ENCODE data around the gene OGDH. TPM values are rescaled to one million over a fixed set of nuclear protein-coding genes. Genes with fewer than 3 reads are reported as not detected.

The OGDH gene
- total RNA-seq, 2 experiments from 2014 or later = 78.6 to 85.6 TPM

- DNase-seq = no peak
- Mint-ChIP-seq H3K9me3 (no peaks in the 10 kb centered on the region), H3K4me3 (no peak overlapping the region), H3K4me1 (ENCODE audit: low read depth) (peaks cover 14% of the 10 kb centered on the region), H3K27me3 (no peaks in the 10 kb centered on the region), H3K27ac (peak overlapping the region; percentile 17), H3K36me3 (ENCODE audit: low read depth) (peaks cover 53% of the 10 kb centered on the region)
- intact Hi-C loops (cut with micrococcal nuclease) = no loop called here
- ATAC-seq = peak; percentile 49
- TF ChIP-seq, protein P1, sequence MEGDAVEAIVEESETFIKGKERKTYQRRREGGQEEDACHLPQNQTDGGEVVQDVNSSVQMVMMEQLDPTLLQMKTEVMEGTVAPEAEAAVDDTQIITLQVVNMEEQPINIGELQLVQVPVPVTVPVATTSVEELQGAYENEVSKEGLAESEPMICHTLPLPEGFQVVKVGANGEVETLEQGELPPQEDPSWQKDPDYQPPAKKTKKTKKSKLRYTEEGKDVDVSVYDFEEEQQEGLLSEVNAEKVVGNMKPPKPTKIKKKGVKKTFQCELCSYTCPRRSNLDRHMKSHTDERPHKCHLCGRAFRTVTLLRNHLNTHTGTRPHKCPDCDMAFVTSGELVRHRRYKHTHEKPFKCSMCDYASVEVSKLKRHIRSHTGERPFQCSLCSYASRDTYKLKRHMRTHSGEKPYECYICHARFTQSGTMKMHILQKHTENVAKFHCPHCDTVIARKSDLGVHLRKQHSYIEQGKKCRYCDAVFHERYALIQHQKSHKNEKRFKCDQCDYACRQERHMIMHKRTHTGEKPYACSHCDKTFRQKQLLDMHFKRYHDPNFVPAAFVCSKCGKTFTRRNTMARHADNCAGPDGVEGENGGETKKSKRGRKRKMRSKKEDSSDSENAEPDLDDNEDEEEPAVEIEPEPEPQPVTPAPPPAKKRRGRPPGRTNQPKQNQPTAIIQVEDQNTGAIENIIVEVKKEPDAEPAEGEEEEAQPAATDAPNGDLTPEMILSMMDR (IDR thresholded peaks at IDR 0.05) = no peak
- POLR2A ChIA-PET = interaction anchor here (1.3 to 3.4 kb wide), 4 partner anchors 8 to 76 kb away, joined by 5 to 24 read pairs (median 9); partner anchors contain the start of genes DDX56, NUDCD3 and TMED4
- CTCF ChIA-PET = interaction anchor here (0.7 to 3.4 kb wide), 37 partner anchors 9 to 570 kb away, joined by 3 to 32 read pairs (median 4); partner anchors contain the start of genes DDX56, NUDCD3 and TMED4
These were observed 40.5 kb upstream of the OGDH start for GRCh38 chr7:44565795-44566559.

- TF ChIP-seq, protein P1 (IDR thresholded peaks at IDR 0.05) = no peak
- POLR2A ChIA-PET = interaction anchor here (0.6 to 3.4 kb wide), 5 partner anchors 7 to 263 kb away, joined by 3 to 24 read pairs (median 5); partner anchors contain the start of genes DDX56, NUDCD3 and TMED4
- peaks cover 19% of the 10 kb centered on the region for H3K4me1 Mint-ChIP-seq (ENCODE audit: low read depth)
- H3K27me3 Mint-ChIP-seq = no peaks in the 10 kb centered on the region
- CTCF ChIA-PET = interaction anchor here (1.2 to 3.4 kb wide), 5 partner anchors 14 to 325 kb away, joined by 3 to 28 read pairs (median 25); partner anchors contain the start of genes NUDCD3 and TMED4
- H3K9me3 Mint-ChIP-seq = no peaks in the 10 kb centered on the region
- peaks cover 60% of the 10 kb centered on the region for H3K36me3 Mint-ChIP-seq (ENCODE audit: low read depth)
- H3K27ac Mint-ChIP-seq = no peak overlapping the region
- intact Hi-C loops (cut with micrococcal nuclease) = no loop called here
- DNase-seq = no peak
- no peak for ATAC-seq
- no peak overlapping the region for H3K4me3 Mint-ChIP-seq
These were observed 39.7 kb upstream of the OGDH start for GRCh38 chr7:44566680-44567079.

DNA sequence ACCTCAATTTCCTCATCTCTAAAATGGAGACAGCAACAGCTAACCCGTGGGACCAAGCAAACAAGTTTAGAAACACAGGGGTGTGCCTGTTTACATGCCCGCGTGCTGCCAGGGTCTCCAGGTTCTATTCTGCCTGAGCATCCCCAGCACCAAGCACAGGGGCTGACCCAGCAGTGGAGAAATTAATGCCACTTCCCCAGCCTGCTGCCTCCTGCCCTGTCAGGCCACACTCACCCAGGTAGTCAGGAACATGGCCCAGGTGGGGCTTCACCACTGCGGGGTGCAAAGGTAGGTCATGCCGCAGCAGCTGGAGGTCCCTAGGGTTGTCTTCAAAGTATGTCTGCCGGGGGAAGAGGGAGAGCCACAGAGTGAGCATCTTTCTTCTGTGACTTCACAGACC is 38.5 kb upstream of the OGDH start:
- intact Hi-C loops (cut with micrococcal nuclease) = no loop called here

GRCh38 chr7:44568771-44569560 is 37.5 kb upstream of the OGDH start:
- Mint-ChIP-seq H3K27me3 (no peaks in the 10 kb centered on the region), H3K4me1 (ENCODE audit: low read depth) (peaks cover 32% of the 10 kb centered on the region), H3K36me3 (ENCODE audit: low read depth) (peaks cover 80% of the 10 kb centered on the region), H3K9me3 (no peaks in the 10 kb centered on the region), H3K27ac (peak overlapping the region; percentile 6), H3K4me3 (no peak overlapping the region)
- no peak for DNase-seq
- intact Hi-C loops (cut with micrococcal nuclease) = no loop called here
- ChIA-PET POLR2A (interaction anchor here (0.9 to 5.1 kb wide), 4 partner anchors 9 to 80 kb away, joined by 3 to 32 read pairs (median 3); partner anchors contain the start of gene TMED4), CTCF (interaction anchor here (1.8 kb wide), 1 partner anchor 34 kb away, joined by 5 read pairs; no protein-coding TSS in a partner anchor)
- TF ChIP-seq, protein P1 (IDR thresholded peaks at IDR 0.05) = no peak
- ATAC-seq = no peak

More for the DNA sequence above, 38.5 kb upstream of the OGDH start:
- CTCF ChIA-PET = interaction anchor here (0.9 to 3.4 kb wide), 3 partner anchors 20 to 326 kb away, joined by 3 to 28 read pairs (median 5); no protein-coding TSS in a partner anchor
- POLR2A ChIA-PET = interaction anchor here (0.7 to 1.3 kb wide), 4 partner anchors 14 to 298 kb away, joined by 3 read pairs; no protein-coding TSS in a partner anchor
- H3K27ac Mint-ChIP-seq = no peak overlapping the region
- DNase-seq = no peak
- H3K4me1 Mint-ChIP-seq (ENCODE audit: low read depth) = peaks cover 30% of the 10 kb centered on the region
- no peaks in the 10 kb centered on the region for H3K27me3 Mint-ChIP-seq
- TF ChIP-seq, protein P1 (IDR thresholded peaks at IDR 0.05) = no peak
- peaks cover 72% of the 10 kb centered on the region for H3K36me3 Mint-ChIP-seq (ENCODE audit: low read depth)
- H3K4me3 Mint-ChIP-seq = no peak overlapping the region
- H3K9me3 Mint-ChIP-seq = no peaks in the 10 kb centered on the region
- ATAC-seq = no peak

Data from activated CD8-positive, alpha-beta T cell treated with anti-CD3 and anti-CD28 coated beads for 36 hours (primary cell).